Cardiac muscle cell (in vitro differentiated cells and primary cell): ENCODE results near the gene GPR135. TPM values are rescaled to one million over a fixed set of nuclear protein-coding genes. Genes with fewer than 3 reads are reported as not detected.
A peak's percentile ranks its signal among the peaks of the same experiment; 100 is the strongest.

ENCODE experiments used
- DNase-seq, 2 donors: peaks; one replicate each; pipeline versions ENCODE4 v3.0.0 to v3.0.0-alpha.2; 2010 to 2017; ENCODE audit warnings: low read depth in 1 of 2, low spot score in 1 of 2
- H3K27ac ChIP-seq: fragments of 200-600 bp; sonication (generic); 2 replicates; pipeline ENCODE4 v1.5.1; 2016
- H3K27me3 ChIP-seq: fragments of 200-600 bp; sonication (generic); 2 replicates; pipeline ENCODE4 v1.6.0; 2016; ENCODE audit warnings: control low read depth
- H3K36me3 ChIP-seq: fragments of 200-600 bp; sonication (generic); 2 replicates; pipeline ENCODE4 v1.5.1; 2016; ENCODE audit warnings: control low read depth
- H3K4me1 ChIP-seq: fragments of 200-600 bp; sonication (generic); 2 replicates; pipeline ENCODE4 v1.8.1; 2017; ENCODE audit warnings: low read depth, mild to moderate bottlenecking, mixed run types
- H3K4me3 ChIP-seq: fragments of 200-600 bp; sonication (generic); 2 replicates; pipeline ENCODE4 v1.5.1; 2016; ENCODE audit warnings: mild to moderate bottlenecking
- H3K9me3 ChIP-seq: fragments of 200-600 bp; sonication (generic); 2 replicates; pipeline ENCODE4 v1.5.1; 2017; ENCODE audit warnings: low read depth, mild to moderate bottlenecking, control low read depth
- polyA plus RNA-seq: library from polyadenylated mRNA; unstranded; fragments of >200 nt; fragmentation: Nextera tagmentation; extraction: Ambion mirVana; gene quantifications from 2 replicates; pipeline ENCODE4 v1.2.1, GENCODE V29; 2016
- total RNA-seq: library from RNA; depleted of rRNA; stranded (reverse); fragments of >200 nt; gene quantifications from 2 replicates; pipeline ENCODE4 v1.2.3, GENCODE V29; 2016
- TF ChIP-seq, protein P1 (sequence below): IDR thresholded peaks from 2 replicates; pipeline ENCODE4 v1.5.1; 2012; ENCODE audit warnings: low read depth, mild to moderate bottlenecking, low read length

The GPR135 gene
- total and polyA plus RNA-seq, 2 experiments from 2014 or later: 4.0 to 11.0 TPM

GRCh38 chr14:59507752-59508103 is 42.5 kb upstream of the GPR135 start:
- TF ChIP-seq, protein P1, sequence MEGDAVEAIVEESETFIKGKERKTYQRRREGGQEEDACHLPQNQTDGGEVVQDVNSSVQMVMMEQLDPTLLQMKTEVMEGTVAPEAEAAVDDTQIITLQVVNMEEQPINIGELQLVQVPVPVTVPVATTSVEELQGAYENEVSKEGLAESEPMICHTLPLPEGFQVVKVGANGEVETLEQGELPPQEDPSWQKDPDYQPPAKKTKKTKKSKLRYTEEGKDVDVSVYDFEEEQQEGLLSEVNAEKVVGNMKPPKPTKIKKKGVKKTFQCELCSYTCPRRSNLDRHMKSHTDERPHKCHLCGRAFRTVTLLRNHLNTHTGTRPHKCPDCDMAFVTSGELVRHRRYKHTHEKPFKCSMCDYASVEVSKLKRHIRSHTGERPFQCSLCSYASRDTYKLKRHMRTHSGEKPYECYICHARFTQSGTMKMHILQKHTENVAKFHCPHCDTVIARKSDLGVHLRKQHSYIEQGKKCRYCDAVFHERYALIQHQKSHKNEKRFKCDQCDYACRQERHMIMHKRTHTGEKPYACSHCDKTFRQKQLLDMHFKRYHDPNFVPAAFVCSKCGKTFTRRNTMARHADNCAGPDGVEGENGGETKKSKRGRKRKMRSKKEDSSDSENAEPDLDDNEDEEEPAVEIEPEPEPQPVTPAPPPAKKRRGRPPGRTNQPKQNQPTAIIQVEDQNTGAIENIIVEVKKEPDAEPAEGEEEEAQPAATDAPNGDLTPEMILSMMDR: no peak
- DNase-seq: no peak
- Histone ChIP-seq H3K36me3 (peaks cover 15% of the 10 kb centered on the region), H3K4me3 (no peak overlapping the region), H3K9me3 (no peaks in the 10 kb centered on the region), H3K27ac (no peak overlapping the region), H3K4me1 (no peaks in the 10 kb centered on the region), H3K27me3 (no peaks in the 10 kb centered on the region)

- DNase-seq: peak; percentile 66 to 72
Observed at GRCh38 chr14:59507063-59507751, 42.0 kb upstream of the GPR135 start.

DNA sequence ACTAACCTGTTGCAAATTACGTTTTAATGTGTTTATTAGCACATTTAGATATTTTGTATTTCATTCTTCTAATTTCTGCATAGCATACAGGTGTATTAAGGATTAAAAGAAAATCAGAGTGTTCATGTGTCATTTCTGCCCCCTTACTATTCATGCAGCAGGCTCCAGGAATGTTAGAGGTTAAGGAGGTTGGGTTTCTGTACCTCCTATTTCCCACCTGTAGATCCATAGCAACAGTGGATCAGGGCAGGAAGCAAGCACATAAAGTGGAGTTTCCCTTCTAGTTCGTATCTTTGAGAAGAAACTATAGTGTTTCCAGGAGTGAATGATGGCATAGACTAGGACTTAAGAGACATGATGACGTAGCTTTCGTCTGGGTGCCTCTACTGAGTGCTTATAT is 38.1 kb upstream of the GPR135 start:
- Histone ChIP-seq H3K36me3 (peaks cover 33% of the 10 kb centered on the region), H3K4me1 (no peaks in the 10 kb centered on the region), H3K9me3 (no peaks in the 10 kb centered on the region), H3K4me3 (no peak overlapping the region), H3K27me3 (no peaks in the 10 kb centered on the region), H3K27ac (no peak overlapping the region)
- TF ChIP-seq, protein P1: no peak
- DNase-seq: no peak

More at GRCh38 chr14:59507063-59507751, 42.0 kb upstream of the GPR135 start:
- no peak overlapping the region for H3K27ac ChIP-seq
- TF ChIP-seq, protein P1: peak; percentile 98
- H3K4me1 ChIP-seq: no peaks in the 10 kb centered on the region
- H3K36me3 ChIP-seq: peaks cover 15% of the 10 kb centered on the region
- no peaks in the 10 kb centered on the region for H3K9me3 ChIP-seq
- no peak overlapping the region for H3K4me3 ChIP-seq
- no peaks in the 10 kb centered on the region for H3K27me3 ChIP-seq

GRCh38 chr14:59500732-59501131 is 35.6 kb upstream of the GPR135 start:
- Histone ChIP-seq H3K4me1 (no peaks in the 10 kb centered on the region), H3K36me3 (peaks cover 53% of the 10 kb centered on the region), H3K4me3 (no peak overlapping the region), H3K9me3 (no peaks in the 10 kb centered on the region), H3K27me3 (no peaks in the 10 kb centered on the region), H3K27ac (no peak overlapping the region)
- TF ChIP-seq, protein P1: no peak
- DNase-seq: no peak

- DNase-seq: no peak
- TF ChIP-seq, protein P1: no peak
- no peaks in the 10 kb centered on the region for H3K9me3 ChIP-seq
- no peaks in the 10 kb centered on the region for H3K4me1 ChIP-seq
- H3K4me3 ChIP-seq: no peak overlapping the region
- no peaks in the 10 kb centered on the region for H3K27me3 ChIP-seq
- H3K27ac ChIP-seq: no peak overlapping the region
- peaks cover 62% of the 10 kb centered on the region for H3K36me3 ChIP-seq
Observed at GRCh38 chr14:59492384-59492783, 27.2 kb upstream of the GPR135 start.
